Measurements from ENCODE around the gene THEMIS.

Gene THEMIS

DNA sequence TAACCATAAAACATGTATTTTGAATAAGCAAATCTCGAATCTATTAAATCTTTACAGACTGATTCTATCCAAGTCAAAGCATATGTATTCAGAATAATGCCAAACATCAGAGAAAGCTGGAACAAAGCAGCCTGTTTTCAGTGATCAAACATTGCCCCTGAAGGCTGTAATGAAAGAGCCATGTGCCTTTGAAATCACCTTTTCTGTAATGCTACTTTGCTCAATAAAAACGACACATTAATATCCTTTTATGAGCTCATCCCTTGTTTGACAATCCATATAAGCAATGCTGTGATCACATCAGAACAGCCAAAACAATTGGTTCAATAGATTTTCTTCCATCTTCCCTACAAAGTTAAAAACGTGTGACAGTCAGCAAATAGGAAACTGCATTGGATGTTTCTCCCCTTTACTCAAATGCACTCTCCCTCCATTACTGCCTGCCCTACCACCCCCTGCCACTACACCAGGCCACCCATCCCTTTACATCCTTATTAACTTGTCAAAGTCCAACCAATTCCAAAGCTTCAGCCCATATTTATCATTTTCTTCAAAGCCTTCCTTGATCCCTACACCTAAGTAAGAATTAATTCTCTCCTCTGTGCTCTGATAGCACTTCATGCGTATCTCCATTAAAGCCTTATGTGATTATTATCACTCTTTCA is 42.0 kb downstream of the THEMIS start:
- DNase-seq = no peak

DNA sequence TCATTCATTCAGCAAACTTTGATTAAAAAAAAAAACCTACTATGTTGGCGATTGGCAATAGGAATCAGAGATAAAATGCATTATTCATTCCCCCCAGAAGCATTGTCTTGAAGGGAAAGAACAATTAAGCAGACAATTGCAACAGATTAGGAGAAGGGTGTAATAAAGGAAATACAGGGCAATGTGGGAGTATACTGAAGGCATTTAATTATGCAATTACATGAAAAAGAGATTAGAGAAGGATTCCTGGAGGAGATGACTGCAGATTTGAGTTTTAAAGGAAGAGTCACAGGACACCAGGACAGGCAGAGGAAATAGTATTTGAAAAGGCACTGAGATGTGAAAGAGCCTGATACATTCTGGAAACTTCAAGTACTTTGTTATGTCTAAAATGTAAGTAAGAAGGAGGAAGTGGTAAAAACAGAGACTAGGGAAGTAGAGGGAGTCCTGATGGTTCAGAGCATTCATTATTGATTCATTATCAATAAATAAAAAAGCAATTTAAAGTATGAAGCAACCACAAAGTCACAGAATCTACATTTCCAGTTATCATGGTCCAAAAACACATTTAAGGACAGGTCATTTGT is 43.7 kb downstream of the THEMIS start:
- DNase-seq = no peak

DNA sequence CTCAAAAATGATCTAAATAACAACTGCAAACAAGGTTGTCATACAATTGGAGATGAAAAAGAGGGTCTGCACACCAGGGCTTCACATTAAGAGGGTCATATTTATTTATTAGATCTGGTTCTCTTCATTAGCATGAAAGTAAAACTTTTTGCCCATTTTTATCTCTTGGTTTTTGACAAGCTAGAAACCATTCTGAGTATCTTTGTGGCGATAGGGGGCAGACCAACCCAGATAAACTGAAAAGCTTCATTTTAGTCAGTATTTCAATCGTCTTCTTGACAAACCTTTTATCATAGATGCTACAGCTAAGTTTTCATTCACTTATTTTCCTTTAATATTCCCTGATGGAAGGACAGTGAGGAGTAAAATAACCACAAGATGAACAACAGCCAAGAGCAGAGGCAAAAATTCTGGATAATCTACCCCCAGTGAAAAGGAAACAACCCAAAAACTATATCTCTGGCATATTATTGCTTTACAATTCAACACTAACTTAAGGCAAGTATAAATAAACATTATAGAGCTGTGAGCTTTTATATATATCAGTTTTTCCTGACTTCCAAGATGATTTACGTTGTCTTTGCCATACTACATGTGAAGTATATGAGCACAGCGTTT is 45.2 kb downstream of the THEMIS start:
- no peak for DNase-seq

DNA sequence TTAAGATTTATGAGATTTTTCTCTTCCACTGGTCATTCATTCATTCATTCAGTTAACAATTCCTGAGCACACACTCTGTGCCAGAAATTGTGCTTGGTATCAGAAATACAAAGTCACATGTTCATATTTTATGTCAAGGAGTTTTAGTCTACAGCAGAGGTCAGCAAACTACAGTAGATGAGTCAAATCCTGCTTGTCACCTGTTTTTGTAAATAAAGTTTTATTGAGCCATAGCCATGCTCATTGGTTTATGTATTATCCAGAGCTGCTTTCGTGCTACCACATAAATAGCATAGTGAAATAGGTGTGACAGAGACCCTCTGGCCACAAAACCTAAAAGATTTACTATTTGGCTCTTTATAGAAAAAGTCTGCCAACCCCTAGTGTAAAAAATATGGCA is 46.8 kb downstream of the THEMIS start:
- DNase-seq = no peak

DNA sequence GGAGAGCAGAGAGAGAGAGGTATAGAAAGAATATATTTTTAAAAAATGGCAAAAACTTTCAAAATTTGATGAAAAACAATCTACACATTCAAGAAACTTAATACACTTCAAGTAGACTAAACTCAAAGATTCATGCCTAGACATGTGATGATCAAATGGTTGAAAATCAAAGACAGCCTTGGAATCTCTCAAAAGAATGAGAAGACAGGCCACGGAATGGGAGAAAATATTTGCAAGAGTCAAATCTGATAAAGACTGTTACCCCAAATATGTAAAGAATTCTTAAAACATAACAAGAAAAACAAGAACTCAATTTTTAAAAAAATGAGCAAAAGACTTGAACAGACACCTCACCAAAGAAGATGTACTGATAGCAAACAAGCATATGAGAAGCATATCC is 49.7 kb downstream of the THEMIS start:
- DNase-seq = no peak

DNA sequence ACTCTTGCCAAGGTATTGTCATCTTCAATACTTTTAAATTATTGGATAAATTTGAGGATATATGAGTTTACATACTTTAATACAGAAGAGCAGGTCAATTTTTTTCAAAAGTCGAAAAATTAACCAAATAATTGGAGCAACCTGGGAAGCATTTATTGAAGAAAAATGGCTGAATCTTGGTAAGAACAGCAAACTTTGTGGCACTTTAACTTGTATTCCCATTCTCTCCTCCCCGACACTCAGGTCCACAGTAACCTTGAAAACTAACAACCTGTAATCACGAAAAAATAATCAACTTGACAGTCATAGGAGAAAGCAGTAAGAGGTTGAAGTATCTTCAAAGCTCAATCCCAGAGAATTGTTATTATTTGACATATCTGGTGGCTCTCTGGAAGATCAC is 55.6 kb downstream of the THEMIS start:
- no peak for DNase-seq

DNA sequence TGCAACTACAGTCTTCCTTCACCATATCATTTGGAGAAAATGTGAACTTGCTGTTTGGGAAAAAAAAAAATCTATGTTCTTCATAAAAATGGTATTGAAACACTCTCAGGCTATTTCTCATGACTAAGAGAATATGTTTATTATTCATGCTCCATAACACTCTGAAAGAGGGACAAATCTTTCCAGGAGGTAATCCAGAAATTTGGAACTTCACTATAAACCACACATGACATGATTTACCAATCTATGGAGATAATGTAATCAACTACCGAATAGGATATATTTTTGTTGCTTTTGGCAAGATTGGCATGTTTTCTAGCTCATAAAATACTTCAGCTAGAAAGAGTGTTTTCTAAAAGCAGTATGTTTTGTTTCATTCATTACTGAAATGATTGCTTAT is 56.3 kb downstream of the THEMIS start:
- DNase-seq = no peak

DNA sequence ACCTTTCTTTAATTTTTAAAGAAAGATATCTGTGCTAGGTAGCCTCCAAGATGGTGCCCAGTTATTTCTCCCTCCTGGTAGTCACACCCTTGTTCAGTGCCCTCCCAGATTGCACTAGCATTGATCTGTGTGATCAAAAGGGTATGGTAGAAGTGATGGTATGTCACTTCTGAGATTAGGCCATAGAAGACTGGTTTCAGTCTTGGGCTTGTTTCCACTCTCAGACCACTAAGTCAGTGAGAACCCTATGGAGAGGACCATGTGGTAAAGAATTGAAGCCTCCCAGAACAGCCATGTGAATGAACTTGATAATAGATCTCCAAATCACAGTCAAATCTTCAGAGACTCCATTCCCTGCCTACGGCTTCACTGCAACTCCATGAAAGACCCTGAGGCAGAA is 57.3 kb downstream of the THEMIS start:
- DNase-seq = no peak

DNA sequence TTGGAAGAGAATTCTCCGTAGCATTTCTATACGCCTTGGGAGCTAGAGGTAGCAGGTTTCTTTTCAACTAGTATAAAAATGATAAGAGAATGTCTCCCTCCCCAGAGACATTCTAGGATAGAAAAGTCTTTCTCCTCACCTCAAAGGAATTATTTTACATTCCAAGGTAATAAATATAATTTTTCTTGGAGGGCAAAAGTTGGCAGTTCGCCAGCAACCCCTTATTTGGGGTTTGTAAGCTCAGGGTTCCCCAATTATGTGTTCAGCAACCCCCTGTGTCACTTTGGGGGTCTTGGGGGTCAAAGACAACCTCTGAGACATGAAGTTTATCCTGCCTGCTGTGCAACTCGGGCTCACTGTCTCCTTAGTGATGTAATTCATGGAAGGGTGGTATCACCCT is 58.3 kb downstream of the THEMIS start:
- DNase-seq = no peak

DNA sequence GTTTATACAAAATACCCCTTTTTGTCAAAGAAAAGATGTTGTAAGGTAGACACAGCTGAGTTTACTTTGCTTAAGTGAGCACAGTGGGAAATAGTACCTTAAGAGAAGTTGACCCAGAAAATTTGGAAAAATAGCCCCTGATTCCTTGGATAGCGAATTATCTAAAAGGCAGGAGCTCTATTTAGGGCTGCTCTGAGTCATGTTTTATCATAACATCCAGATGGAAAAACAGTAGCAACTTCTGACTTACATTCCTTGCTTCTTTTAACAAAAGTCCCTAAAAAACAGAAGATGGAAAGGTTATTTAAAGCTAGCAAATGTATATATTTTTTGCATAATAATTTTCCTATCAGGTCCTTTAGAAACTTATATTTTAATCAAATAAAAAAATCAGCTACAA is 59.0 kb downstream of the THEMIS start:
- no peak for DNase-seq

DNA sequence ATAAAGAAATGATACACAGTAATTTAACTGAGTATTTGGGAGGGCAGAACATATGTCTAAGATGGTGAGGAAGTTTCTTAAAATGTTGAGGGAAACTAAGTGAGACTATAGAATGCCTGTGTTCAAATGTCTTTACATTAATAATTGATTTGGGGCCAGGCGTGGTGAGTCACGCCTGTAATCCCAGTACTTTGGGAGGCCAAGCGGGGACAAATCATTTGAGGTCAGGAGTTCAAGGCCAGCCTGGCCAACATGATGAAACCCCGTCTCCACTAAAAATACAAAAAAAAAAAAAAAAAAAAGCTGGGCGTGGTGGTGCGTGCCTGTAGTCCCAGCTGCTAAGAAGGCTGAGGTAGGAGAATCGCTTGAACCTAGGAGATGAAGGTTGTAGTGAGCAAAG is 66.7 kb downstream of the THEMIS start:
- no peak for DNase-seq

DNA sequence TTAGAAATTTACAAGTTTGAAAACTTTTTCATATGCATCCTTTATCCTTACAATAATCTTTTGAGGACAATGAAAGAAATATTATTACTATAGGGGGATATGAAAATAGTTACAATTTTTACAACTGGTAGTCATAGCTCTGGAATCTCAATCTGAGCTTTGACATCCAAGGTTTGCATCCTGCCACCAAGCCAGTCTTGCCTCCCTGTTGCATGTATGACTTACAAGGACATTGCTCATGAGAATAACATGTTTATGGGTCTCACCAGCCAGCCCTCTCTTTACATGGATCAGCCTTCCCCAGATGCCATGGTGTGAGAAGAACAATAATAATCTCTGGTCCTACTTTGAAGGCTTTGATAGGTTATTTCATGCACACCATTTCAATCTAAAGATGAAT is 67.5 kb downstream of the THEMIS start:
- DNase-seq = no peak

DNA sequence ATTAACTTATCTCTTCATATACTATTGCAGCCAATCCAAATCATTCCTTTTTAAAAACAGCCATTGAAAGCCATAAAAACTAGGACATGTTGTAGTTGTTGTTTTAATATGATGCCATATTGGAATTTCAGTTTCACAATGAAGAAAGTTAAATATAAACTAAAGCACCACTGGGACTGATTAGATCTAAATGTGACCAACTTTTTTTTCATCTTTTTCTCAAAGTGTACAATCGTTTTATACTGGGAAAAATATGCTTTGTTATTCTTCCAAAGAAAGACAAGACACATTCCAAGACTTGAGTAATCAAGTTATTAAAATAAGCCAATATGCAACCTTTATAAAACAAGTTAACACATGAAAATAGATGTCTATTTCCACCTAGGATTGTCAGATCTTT is 68.5 kb downstream of the THEMIS start:
- no peak for DNase-seq

DNA sequence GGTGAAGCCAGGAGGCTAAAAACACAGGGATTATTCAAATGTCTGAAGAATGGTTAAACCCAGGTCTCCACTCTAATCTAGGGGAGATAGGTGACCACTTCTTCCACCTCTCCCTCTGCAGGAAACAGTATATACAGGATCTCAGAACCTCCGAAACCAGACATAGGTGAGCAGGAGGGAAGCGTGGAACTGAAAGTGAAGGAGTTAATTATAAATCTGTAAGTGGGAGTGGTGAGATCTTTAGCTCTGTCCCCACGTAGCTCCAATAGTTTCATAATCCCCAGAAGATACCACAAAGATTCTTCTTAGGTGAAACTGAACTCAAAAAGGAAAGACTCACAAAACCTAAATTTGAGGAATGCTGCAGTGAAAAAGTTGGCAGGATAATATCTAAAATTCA is 76.8 kb downstream of the THEMIS start:
- no peak for DNase-seq

DNA sequence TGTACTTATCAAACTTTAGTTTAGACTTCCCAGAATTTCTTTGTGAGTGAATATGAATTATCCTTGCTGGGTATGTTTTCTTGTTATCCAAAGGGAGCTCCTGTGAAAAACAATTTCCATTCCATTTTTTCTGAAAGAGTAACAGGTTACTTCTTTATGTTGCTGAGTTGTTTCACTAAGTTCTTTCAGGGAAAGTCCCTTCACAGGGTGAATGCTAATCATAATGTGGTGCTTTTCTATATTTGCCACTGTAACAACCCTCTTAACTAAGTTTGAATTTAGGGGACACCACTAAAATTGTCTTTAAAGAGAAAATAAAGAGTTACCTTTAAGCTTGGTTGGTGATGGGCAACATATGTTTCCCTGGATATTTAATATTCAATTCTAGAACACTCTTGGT is 79.4 kb downstream of the THEMIS start:
- no peak for DNase-seq

DNA sequence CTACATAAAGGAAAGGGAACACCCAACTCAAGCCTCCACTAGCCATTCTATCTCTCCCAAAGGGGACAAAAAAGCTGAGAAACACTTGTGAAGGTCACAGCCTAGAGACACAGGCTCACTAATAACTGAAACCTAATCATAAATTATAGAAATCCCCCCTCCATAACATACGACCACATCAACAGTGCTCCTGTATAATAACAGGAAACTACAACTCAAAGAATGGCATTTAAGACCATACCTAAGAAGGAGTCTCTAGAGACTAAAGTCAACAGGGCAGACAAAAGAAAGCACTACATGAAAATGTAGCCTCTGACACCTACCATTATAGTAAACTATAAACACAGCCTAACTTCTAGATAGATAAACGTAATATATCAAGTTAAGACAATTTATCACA is 82.7 kb downstream of the THEMIS start:
- no peak for DNase-seq

DNA sequence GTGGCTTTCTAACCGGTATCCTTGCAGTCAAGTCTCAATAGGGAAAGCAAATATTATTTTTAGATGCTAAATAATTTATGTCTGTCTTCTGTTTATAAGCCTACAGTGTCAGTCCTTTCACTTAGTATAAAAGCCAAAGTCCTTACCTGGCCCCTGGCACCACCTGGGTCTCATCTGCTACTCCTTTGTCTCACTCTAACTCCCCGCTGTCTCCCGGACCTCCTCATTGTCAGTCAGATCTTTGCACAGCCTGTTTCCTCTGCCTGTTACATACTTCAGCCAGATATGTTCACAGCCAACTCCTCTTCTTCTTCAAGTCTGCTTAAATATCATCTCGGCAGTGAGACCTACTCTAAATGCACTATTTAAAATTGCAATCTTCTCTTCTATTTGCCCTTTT is 84.2 kb downstream of the THEMIS start:
- DNase-seq = no peak

DNA sequence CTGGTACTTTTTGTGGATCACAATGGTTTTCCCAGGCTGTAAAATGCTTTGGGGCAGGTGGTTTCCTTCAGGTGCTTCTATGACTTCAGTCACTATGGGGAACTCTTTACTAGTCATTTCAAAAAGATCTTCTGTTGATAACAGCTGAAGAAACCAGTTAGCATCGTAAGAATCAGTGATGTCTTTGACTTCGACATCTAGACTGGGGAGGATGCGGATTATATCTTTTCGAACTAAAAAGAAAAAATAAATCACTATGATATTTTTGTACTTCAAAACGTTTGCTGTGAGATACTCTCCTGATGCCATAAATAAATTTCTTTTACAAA is 87.2 kb downstream of the THEMIS start:
- no peak for DNase-seq

DNA sequence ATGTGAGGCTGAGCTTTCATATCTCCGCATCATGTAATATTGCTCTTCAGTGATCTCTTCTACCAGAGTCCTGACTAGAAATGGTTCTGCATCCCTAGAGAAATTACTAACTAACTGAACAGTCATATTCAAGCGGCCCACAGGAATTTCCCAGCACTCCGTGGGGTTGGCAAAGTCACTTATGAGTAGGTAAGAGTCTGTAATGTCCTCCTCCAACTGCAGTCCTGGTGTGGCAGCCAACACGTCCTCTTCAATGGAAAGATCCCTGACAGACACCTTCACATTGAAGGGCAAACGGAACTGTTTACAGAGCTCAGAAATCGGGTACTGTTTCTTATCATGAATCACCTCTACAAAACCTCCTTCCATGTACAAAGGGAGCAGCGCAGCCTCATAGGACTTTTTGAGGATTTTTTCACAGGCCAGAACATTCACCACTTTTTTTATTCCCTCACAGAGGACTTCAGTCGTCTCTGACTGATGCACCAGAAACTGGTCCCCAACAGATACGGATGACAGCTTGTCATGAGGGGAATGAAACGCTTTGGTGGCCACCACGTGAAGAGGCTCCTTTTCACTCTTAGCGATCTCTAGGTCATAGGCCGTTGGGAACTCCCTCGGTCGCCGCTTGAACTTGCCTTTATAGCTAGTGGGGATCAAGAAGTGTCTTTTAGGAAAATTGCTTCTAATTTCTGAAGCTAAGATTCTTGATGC is 87.7 kb downstream of the THEMIS start:
- no peak for DNase-seq

DNA sequence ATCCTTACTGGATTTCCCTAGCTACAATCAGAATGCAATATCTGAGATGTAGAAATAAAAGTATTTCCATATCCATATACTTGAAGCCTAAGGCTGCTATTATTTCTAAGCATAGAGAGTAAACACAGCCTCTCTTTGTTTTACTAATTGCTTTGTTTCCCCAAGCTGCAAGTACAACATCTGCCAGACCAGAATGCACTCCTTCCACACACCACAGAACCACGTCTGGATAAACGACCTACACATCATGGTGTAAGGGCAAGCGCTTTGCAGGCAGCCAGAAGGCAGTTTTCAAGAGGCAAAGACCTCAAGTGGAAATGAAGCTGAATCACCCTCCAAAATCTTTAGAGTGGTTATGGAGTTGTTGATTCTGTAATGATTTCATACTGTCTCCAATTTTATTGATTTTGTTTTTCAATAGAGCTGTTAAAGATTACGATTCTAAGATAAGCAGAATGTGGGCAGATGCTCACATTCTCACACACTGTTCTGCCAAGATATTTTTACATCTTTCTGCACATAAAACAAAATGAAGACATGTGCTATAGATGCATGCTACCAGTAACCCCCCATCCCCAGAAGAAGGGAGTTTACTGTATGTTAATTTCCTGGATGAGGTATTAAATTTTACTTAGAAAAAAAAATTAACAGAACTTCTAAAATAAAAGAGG is 88.8 kb downstream of the THEMIS start:
- no peak for DNase-seq

DNA sequence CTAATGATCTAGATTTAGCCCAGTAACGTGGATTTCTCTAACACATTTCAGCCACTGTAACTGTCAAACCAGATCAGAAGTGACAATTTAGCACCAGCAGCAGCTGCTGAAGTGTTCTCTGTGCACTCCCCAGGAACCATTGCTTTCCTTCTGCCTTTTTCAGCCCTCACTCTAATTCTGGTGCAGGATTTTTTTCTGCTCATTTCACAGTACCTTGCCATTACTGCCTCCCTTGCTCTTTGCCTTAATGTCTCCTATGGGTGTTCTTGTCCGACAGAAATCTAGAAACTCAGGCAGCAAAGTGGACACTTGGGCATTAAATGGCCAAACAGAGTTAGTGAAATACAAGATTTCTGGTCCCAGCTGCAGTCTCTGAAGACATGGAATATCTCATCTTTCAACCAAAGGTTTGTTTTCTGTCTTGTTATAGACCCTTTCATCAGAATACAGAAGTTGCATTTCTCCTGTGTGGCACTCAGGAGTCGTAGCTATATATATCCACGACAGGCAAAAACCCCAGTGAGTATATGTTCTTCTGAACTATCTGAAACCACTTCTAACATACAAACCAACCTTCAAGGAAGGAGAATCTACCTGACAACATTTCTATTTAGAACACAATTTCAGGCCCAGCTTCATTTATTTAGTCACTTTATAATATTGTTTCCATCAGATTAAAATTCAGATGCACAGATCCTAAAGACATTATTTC is 92.9 kb downstream of the THEMIS start:
- no peak for DNase-seq

DNA sequence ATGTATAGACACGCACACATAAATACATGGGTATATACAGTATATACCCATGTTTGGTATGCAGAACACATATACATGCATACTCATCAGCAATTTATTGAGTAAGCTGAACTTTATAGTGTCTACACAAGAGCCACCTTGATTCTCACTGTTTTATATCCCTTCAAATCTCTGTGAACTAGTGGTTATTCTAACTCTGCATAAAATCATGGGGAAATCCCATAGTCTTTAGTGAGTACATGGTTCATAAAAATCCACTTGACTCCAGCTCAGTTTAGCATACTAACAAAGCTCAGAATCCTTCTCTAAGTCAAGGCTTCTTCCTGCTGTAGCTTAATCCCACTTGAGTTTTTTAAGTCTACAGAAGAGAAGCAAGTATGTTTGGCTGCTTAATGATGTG is 104.1 kb downstream of the THEMIS start:
- DNase-seq = no peak

DNA sequence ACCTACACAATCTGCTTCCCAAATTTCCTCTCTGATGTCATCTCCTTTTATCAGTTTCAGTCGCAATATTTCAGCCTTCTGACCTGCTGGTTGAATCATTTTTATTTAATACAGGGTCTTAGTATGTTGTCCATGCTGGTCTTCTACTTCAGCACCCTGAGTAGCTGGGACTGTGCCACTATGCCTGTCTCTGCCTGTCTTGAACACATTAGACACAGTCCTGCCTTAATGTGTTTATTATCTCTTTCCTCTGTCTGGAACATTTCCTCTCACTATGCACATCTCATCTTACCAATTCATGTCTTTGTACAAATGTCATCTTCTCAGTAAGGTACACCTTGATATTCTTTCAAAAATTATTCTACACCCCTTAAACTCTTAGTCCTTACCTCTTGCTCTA is 106.5 kb downstream of the THEMIS start:
- DNase-seq = no peak

Data from NCI-H187 (cell line).